Measurements from ENCODE around the gene CLDND2.

- TF ChIP-seq CTCF (IDR thresholded peaks at IDR 0.05; ENCODE audit: insufficient read depth, low read depth, low read length) (no peak), EZH2 (IDR thresholded peaks at IDR 0.05; ENCODE audit: insufficient read depth, low read length) (no peak)
Measured at GRCh38 chr19:51354742-51355148, 14.1 kb downstream of the CLDND2 start.

Data from astrocyte (in vitro differentiated cells and primary cell).